ENCODE results near the gene MACROD2. TPM values are rescaled to one million over a fixed set of nuclear protein-coding genes. Genes with fewer than 3 reads are reported as not detected.
A peak's percentile ranks its signal among the peaks of the same experiment; 100 is the strongest.

Gene MACROD2
- total and polyA plus RNA-seq, 4 donors: 13.0 to 67.1 (median 20.7) TPM

GRCh38 chr20:14612391-14612790 lies 617.1 kb downstream of the MACROD2 start:
- Histone ChIP-seq H3K27me3 (ENCODE audit: control insufficient read depth in 3 of 3, insufficient read depth in 3 of 3, low read length in 2 of 3) (no peaks in the 10 kb centered on the region), H3K36me3 (ENCODE audit: control insufficient read depth in 4 of 4, insufficient read depth in 4 of 4, low read length in 4 of 4) (no peaks in the 10 kb centered on the region), H3K4me1 (ENCODE audit: control insufficient read depth in 5 of 5, insufficient read depth in 5 of 5, low read length in 5 of 5) (no peaks in the 10 kb centered on the region), H3K9ac (ENCODE audit: insufficient read depth in 1 of 2, low read length in 2 of 2) (no peak overlapping the region), H3K9me3 (ENCODE audit: control insufficient read depth in 4 of 4, insufficient read depth in 3 of 4, low read length in 3 of 4) (no peaks in the 10 kb centered on the region), H3K4me3 (no peak overlapping the region), H3K27ac (ENCODE audit: low read depth in 1 of 2, low read length in 1 of 2) (no peak overlapping the region)
- TF ChIP-seq CTCF (IDR thresholded peaks at IDR 0.05; ENCODE audit: control extremely low read depth, extremely low read depth): no peak
- ATAC-seq (ENCODE audit: insufficient read depth, low FRiP score) (no peak), DNase-seq (peak in 2 of 3 donors; percentile 6 to 25)
- 78 to 90% methylated on average over 1 of the region's 1 CpG for WGBS, 2 donors

GRCh38 chr20:14616003-14616402 lies 620.7 kb downstream of the MACROD2 start:
- DNase-seq: no peak
- no peaks in the 10 kb centered on the region for H3K9me3 ChIP-seq (ENCODE audit: control insufficient read depth in 4 of 4, insufficient read depth in 3 of 4, low read length in 3 of 4)
- no peak overlapping the region for H3K9ac ChIP-seq (ENCODE audit: insufficient read depth in 1 of 2, low read length in 2 of 2)
- no peak overlapping the region for H3K27ac ChIP-seq (ENCODE audit: low read depth in 1 of 2, low read length in 1 of 2)
- ATAC-seq (ENCODE audit: insufficient read depth, low FRiP score): no peak
- H3K4me3 ChIP-seq: no peak overlapping the region
- no peak for TF ChIP-seq CTCF (IDR thresholded peaks at IDR 0.05; ENCODE audit: control extremely low read depth, extremely low read depth)
- WGBS, 2 donors: 85 to 88% methylated on average over 3 of the region's 3 CpGs
- H3K27me3 ChIP-seq (ENCODE audit: control insufficient read depth in 3 of 3, insufficient read depth in 3 of 3, low read length in 2 of 3): no peaks in the 10 kb centered on the region
- H3K36me3 ChIP-seq (ENCODE audit: control insufficient read depth in 4 of 4, insufficient read depth in 4 of 4, low read length in 4 of 4): no peaks in the 10 kb centered on the region
- no peaks in the 10 kb centered on the region for H3K4me1 ChIP-seq (ENCODE audit: control insufficient read depth in 5 of 5, insufficient read depth in 5 of 5, low read length in 5 of 5)

- Histone ChIP-seq H3K4me3 (no peak overlapping the region), H3K4me1 (ENCODE audit: control insufficient read depth in 5 of 5, insufficient read depth in 5 of 5, low read length in 5 of 5) (no peaks in the 10 kb centered on the region), H3K27ac (ENCODE audit: low read depth in 1 of 2, low read length in 1 of 2) (no peak overlapping the region), H3K36me3 (ENCODE audit: control insufficient read depth in 4 of 4, insufficient read depth in 4 of 4, low read length in 4 of 4) (no peaks in the 10 kb centered on the region), H3K27me3 (ENCODE audit: control insufficient read depth in 3 of 3, insufficient read depth in 3 of 3, low read length in 2 of 3) (no peaks in the 10 kb centered on the region), H3K9me3 (ENCODE audit: control insufficient read depth in 4 of 4, insufficient read depth in 3 of 4, low read length in 3 of 4) (no peaks in the 10 kb centered on the region), H3K9ac (ENCODE audit: insufficient read depth in 1 of 2, low read length in 2 of 2) (no peak overlapping the region)
- ATAC-seq (ENCODE audit: insufficient read depth, low FRiP score): no peak
- no peak for DNase-seq
- 58 to 71% methylated on average over 2 of the region's 2 CpGs for WGBS, 2 donors
- no peak for TF ChIP-seq CTCF (IDR thresholded peaks at IDR 0.05; ENCODE audit: control extremely low read depth, extremely low read depth)
These were observed 621.8 kb downstream of the MACROD2 start for GRCh38 chr20:14617123-14617522.

GRCh38 chr20:14619411-14619810 lies 624.1 kb downstream of the MACROD2 start:
- no peak for ATAC-seq (ENCODE audit: insufficient read depth, low FRiP score)
- no peak for DNase-seq
- no peaks in the 10 kb centered on the region for H3K36me3 ChIP-seq (ENCODE audit: control insufficient read depth in 4 of 4, insufficient read depth in 4 of 4, low read length in 4 of 4)
- TF ChIP-seq CTCF (IDR thresholded peaks at IDR 0.05; ENCODE audit: control extremely low read depth, extremely low read depth): no peak
- H3K4me3 ChIP-seq: no peak overlapping the region
- no peak overlapping the region for H3K9ac ChIP-seq (ENCODE audit: insufficient read depth in 1 of 2, low read length in 2 of 2)
- no peaks in the 10 kb centered on the region for H3K9me3 ChIP-seq (ENCODE audit: control insufficient read depth in 4 of 4, insufficient read depth in 3 of 4, low read length in 3 of 4)
- no peaks in the 10 kb centered on the region for H3K27me3 ChIP-seq (ENCODE audit: control insufficient read depth in 3 of 3, insufficient read depth in 3 of 3, low read length in 2 of 3)
- no peaks in the 10 kb centered on the region for H3K4me1 ChIP-seq (ENCODE audit: control insufficient read depth in 5 of 5, insufficient read depth in 5 of 5, low read length in 5 of 5)
- no peak overlapping the region for H3K27ac ChIP-seq (ENCODE audit: low read depth in 1 of 2, low read length in 1 of 2)
- WGBS, 2 donors: 95 to 97% methylated on average over 1 of the region's 1 CpG

Measured in lung (tissue), 12 donors.